GM18505 (cell line): ENCODE measurements around the gene SPINK14.

Experiments
- ATAC-seq: cut with Tn5 transposase; IDR thresholded peaks from one replicate; pipeline ENCODE4 v1.9.1; 2021; ENCODE audit not compliant: unreplicated experiment
- POLR2A ChIP-seq: IDR thresholded peaks from 4 replicates; pipeline ENCODE4 v1.6.1; 2011; ENCODE audit warnings: borderline replicate concordance; ENCODE audit not compliant: insufficient read depth, insufficient read length; ENCODE audit errors: extremely low read depth

The SPINK14 gene

GRCh38 chr5:148166550-148167283 lies 1.6 kb upstream of the SPINK14 start:
- TF ChIP-seq POLR2A: no peak
- no peak for ATAC-seq

- TF ChIP-seq POLR2A: no peak
Measured at GRCh38 chr5:148172377-148172776, 4.0 kb downstream of the SPINK14 start.

GRCh38 chr5:148176480-148176879 lies 8.1 kb downstream of the SPINK14 start:
- TF ChIP-seq POLR2A: no peak
- ATAC-seq: no peak

More at GRCh38 chr5:148172377-148172776, 4.0 kb downstream of the SPINK14 start:
- ATAC-seq: no peak

GRCh38 chr5:148177207-148177606 lies 8.9 kb downstream of the SPINK14 start:
- no peak for ATAC-seq
- TF ChIP-seq POLR2A: no peak

GRCh38 chr5:148179234-148179824 lies 11.0 kb downstream of the SPINK14 start:
- TF ChIP-seq POLR2A: no peak
- peak; percentile 71 for ATAC-seq

GRCh38 chr5:148186248-148187003 lies 18.1 kb downstream of the SPINK14 start:
- no peak for ATAC-seq
- TF ChIP-seq POLR2A: no peak

GRCh38 chr5:148191010-148191409 lies 22.7 kb downstream of the SPINK14 start:
- no peak for ATAC-seq
- TF ChIP-seq POLR2A: no peak

GRCh38 chr5:148193202-148193601 lies 24.9 kb downstream of the SPINK14 start:
- no peak for TF ChIP-seq POLR2A
- no peak for ATAC-seq

- no peak for ATAC-seq
- TF ChIP-seq POLR2A: no peak
Measured at GRCh38 chr5:148201151-148201550, 32.8 kb downstream of the SPINK14 start.

GRCh38 chr5:148202531-148203203 lies 34.3 kb downstream of the SPINK14 start, which contains the start of gene SPINK6:
SPINK6 (plus strand) TSS chr5:148203042; CDS start chr5:148203097, 55 bp downstream.
- no peak for TF ChIP-seq POLR2A
- ATAC-seq: no peak

GRCh38 chr5:148205044-148205806 lies 36.9 kb downstream of the SPINK14 start:
- TF ChIP-seq POLR2A: no peak
- ATAC-seq: no peak

- ATAC-seq: no peak
Measured at GRCh38 chr5:148205865-148206264, 37.5 kb downstream of the SPINK14 start.

GRCh38 chr5:148206620-148207019 lies 38.3 kb downstream of the SPINK14 start:
- ATAC-seq: no peak
- no peak for TF ChIP-seq POLR2A

More at GRCh38 chr5:148205865-148206264, 37.5 kb downstream of the SPINK14 start:
- no peak for TF ChIP-seq POLR2A

- ATAC-seq: no peak
- TF ChIP-seq POLR2A: no peak
Measured at GRCh38 chr5:148208226-148208625, 39.9 kb downstream of the SPINK14 start.
